ENCODE data around the gene MARK1.

The MARK1 gene

DNA sequence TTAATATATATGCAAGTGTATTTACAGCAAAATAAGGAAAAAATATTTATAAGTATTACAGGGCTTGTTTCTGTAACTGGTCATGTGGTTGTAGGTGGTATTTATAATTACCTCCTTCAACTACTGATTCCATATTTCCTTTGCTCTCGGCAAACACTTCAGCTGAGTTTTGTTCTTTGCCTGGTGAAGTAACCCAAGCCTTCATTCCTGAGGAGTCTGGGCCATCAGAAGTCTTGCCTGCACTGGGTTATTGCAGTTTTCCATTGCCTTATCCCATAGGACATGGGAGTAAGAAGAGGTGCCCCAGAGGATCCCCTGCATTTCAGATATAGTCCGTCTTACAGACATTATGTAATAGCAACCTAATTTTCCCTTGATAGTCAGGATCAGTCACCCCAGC, 23.8 kb downstream of the MARK1 start:
- TF ChIP-seq CTCF (IDR thresholded peaks at IDR 0.05; ENCODE audit: low read depth, low read length), result no peak
- no peak overlapping the region for H3K4me3 ChIP-seq (replicated peaks in 1 of 2; ENCODE audit: low read depth in 2 of 2, low read length in 2 of 2)
- DNase-seq (ENCODE audit: low read depth in 2 of 2), result no peak

- DNase-seq (ENCODE audit: low read depth in 2 of 2), result peak in 1 of 2 donors; percentile 27
- no peak for TF ChIP-seq CTCF (IDR thresholded peaks at IDR 0.05; ENCODE audit: low read depth, low read length)
- H3K4me3 ChIP-seq (replicated peaks in 1 of 2; ENCODE audit: low read depth in 2 of 2, low read length in 2 of 2), result no peak overlapping the region
Observed at GRCh38 chr1:220552672-220553260, 24.8 kb downstream of the MARK1 start.

- no peak for TF ChIP-seq CTCF (IDR thresholded peaks at IDR 0.05; ENCODE audit: low read depth, low read length)
- no peak overlapping the region for H3K4me3 ChIP-seq (replicated peaks in 1 of 2; ENCODE audit: low read depth in 2 of 2, low read length in 2 of 2)
- no peak for DNase-seq (ENCODE audit: low read depth in 2 of 2)
Observed at GRCh38 chr1:220556641-220557040, 28.7 kb downstream of the MARK1 start.

DNA sequence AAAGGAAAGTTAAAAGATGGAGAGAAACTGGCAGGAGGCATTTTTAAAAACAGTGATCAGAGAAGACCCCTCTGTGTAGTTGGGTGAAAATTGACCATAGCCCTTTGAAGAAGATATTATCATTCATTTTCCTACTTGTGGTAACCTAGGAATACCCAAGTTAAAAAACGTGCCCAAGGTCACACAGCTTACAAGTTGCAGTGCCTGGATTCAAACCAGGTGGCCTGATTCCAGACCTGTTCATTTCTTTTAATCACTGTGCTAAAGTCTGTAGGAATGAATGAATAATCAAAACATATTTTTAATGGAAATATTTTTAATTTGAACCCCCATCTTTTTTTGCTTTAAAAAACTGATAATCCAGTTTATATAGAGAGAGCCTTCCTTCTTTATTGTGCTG, 35.6 kb downstream of the MARK1 start:
- no peak for TF ChIP-seq CTCF (IDR thresholded peaks at IDR 0.05; ENCODE audit: low read depth, low read length)
- no peak for DNase-seq (ENCODE audit: low read depth in 2 of 2)
- H3K4me3 ChIP-seq (replicated peaks in 1 of 2; ENCODE audit: low read depth in 2 of 2, low read length in 2 of 2), result no peak overlapping the region

DNA sequence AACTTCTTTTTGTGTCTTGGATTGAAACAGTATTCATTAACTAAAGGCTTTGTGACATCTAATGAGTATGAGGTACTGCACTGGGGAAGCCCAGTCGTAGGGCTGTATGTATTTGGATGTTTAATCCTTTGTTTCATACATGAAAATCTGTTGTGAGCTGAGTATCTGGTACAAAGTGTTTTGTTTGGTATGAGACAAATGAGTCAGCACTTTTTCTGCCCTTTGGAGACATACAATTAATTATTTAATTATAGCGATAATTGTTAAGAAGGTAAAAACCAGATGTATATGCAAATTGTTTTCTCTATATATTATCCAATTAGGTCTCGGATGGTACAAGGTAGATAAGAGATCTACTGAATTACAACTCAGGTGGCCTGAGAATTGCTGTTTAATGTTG, 36.3 kb downstream of the MARK1 start:
- TF ChIP-seq CTCF (IDR thresholded peaks at IDR 0.05; ENCODE audit: low read depth, low read length), result no peak
- no peak overlapping the region for H3K4me3 ChIP-seq (replicated peaks in 1 of 2; ENCODE audit: low read depth in 2 of 2, low read length in 2 of 2)
- peak; percentile 5 to 10 for DNase-seq (ENCODE audit: low read depth in 2 of 2)

DNA sequence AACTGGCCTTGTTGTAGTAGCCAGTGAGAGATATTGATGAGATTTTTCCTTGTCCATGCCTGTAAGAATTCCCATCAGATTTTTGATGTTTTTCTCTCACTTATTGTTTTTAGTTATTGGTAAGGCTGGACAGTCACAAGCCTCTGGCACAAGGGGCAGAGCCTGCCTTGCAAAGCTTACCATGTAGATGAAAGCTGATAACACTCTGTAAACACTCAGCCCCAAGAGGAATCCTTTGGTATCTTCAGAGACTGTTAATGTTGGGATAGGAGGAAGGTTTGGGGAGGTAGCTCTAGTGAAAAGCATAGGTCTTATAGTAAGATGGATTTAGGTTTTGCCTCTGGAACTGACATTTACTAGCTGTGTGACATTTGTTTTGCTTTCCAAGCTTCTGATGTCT, 37.7 kb downstream of the MARK1 start:
- no peak for TF ChIP-seq CTCF (IDR thresholded peaks at IDR 0.05; ENCODE audit: low read depth, low read length)
- DNase-seq (ENCODE audit: low read depth in 2 of 2), result no peak

GRCh38 chr1:220566869-220567268, 38.9 kb downstream of the MARK1 start:
- no peak overlapping the region for H3K4me3 ChIP-seq (replicated peaks in 1 of 2; ENCODE audit: low read depth in 2 of 2, low read length in 2 of 2)
- no peak for TF ChIP-seq CTCF (IDR thresholded peaks at IDR 0.05; ENCODE audit: low read depth, low read length)
- DNase-seq (ENCODE audit: low read depth in 2 of 2), result no peak

More for the DNA sequence above, 37.7 kb downstream of the MARK1 start:
- H3K4me3 ChIP-seq (replicated peaks in 1 of 2; ENCODE audit: low read depth in 2 of 2, low read length in 2 of 2), result no peak overlapping the region
